HG03025 (cell line): Measurements from ENCODE around the gene TRIM27.
"Not testable (repeated sequence)": the region's sequence is repeated elsewhere in the genome, so short reads cannot be mapped to it uniquely, and the experiment has no call there.

ENCODE experiments used
- ATAC-seq: cut with Tn5 transposase; IDR thresholded peaks from one replicate; pipeline ENCODE4 v1.9.1; 2021; ENCODE audit warnings: mild to moderate bottlenecking, moderate library complexity; ENCODE audit not compliant: unreplicated experiment, low FRiP score

TRIM27 gene

GRCh38 chr6:28900577-28901256 is 23.1 kb downstream of the TRIM27 start:
- ATAC-seq = no peak

GRCh38 chr6:28898710-28898965 is 25.1 kb downstream of the TRIM27 start:
- no peak for ATAC-seq

- no peak for ATAC-seq
Measured at GRCh38 chr6:28897369-28897745, 26.4 kb downstream of the TRIM27 start.

GRCh38 chr6:28896505-28897368 is 27.0 kb downstream of the TRIM27 start:
- peak; percentile 3 for ATAC-seq

- peak; percentile 62 for ATAC-seq
Measured at GRCh38 chr6:28895131-28895812, 28.5 kb downstream of the TRIM27 start.

GRCh38 chr6:28893172-28893799 is 30.5 kb downstream of the TRIM27 start:
- ATAC-seq = no peak

- no peak for ATAC-seq
Measured at GRCh38 chr6:28892525-28892924, 31.3 kb downstream of the TRIM27 start.

DNA sequence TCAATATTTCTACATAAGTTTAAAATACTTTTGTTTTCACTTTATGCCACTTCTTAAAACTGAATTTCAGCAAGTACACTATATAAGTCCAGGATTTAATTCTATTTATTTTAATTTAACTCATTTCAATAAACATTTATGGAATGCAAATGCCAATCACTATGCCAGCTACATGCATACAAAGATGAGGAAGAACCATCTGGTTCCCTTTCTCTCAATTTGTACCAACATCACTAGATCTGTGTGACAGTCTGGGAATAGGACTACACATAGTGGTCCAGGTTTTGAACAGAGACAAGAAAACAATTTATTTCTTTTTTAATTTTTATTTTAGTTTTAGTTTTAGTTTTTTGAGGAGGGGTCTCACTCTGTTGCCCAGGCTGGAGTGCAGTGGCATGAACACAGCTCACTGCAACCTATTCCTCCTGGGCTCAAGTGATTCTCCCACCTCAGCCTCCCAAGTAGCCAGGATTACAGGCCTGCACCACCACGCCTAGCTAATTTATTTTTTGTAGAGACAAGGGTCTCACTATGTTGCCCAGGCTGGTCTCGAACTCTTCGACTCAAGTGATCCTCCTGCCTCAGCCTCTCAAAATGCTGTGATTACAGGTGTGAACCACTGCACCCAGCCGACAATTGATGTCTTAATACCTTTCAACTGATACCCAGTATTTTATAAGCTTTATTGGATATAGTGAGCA is 35.8 kb downstream of the TRIM27 start:
- no peak for ATAC-seq

GRCh38 chr6:28886079-28886439 is 37.7 kb downstream of the TRIM27 start:
- ATAC-seq = no peak

- no peak for ATAC-seq
Measured at GRCh38 chr6:28884423-28885131, 39.2 kb downstream of the TRIM27 start.

- no peak for ATAC-seq
Measured at GRCh38 chr6:28880894-28881780, 42.6 kb downstream of the TRIM27 start.

DNA sequence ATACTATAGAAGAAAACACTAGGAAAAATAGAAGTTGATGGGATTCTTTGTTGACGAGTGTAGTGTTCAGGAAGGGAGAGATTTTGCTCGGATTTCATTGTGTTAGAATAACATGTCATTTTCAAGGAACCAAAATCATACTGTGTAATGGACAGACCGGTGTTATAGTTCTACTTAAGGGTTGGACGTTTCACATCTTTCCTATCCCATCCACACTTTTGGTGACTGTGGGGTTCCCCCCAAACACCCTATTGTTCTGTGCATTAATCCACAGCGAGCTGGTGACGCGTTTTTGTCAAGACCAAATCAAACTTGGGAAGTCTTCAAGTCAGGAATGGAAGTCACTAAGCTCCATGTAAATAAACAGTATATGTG is 43.3 kb downstream of the TRIM27 start:
- ATAC-seq = no peak

GRCh38 chr6:28876710-28877109 is 47.1 kb downstream of the TRIM27 start:
- no peak for ATAC-seq

DNA sequence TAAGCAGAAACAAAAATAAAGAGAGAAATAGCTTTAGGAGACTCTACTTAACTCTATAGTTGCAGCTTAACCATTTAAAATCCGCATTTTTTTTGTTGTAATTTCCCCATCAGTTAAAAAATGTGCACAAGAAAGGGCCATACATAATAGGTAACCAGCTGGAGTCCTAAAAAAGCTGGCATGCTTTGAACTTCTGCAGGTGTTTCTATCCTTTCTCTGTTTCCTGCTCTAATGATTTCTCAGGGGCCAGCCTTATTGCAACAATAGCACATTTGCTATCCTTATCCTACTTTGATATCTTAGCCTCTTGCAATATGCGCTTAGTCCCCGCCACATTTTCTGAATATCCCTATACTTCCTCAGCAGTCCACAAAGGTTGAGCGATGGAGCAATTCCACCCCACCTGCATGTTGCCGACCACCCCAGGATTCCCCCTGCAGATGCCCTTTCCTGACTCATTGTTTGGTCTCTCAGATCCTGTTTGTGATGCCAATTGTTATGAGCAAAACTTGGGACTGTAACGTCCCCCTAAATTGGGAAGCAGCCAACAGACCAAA is 48.5 kb downstream of the TRIM27 start:
- ATAC-seq = no peak

DNA sequence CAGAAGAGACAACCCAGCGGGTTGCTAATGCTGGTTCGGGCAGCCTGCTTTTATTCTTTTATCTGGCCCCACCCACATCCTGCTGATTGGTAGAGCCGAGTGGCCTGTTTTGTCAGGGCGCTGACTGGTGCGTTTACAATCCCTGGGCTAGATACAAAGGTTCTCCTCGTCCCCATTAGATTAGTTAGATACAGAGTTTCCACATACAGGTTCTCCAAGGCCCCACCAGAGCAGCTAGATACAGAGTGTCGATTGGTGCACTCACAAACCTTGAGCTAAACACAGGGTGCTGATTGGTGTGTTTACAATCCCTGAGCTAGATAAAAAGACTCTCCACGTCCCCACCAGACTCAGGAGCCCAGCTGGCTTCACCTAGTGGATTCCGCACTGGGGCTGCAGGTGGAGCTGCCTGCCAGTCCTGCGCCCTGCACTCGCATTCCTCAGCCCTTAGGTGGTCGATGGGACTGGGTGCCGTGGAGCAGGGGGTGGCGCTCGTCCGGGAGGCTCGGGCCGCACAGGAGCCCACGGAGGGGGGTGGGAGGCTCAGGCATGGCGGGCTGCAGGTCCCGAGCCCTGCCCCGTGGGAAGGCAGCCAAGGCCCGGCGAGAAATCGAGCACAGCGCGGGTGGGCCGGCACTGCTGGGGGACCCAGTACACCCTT is 51.5 kb downstream of the TRIM27 start:
- not testable (repeated sequence) for ATAC-seq

GRCh38 chr6:28871335-28872156 is 52.2 kb downstream of the TRIM27 start:
- ATAC-seq = no peak

DNA sequence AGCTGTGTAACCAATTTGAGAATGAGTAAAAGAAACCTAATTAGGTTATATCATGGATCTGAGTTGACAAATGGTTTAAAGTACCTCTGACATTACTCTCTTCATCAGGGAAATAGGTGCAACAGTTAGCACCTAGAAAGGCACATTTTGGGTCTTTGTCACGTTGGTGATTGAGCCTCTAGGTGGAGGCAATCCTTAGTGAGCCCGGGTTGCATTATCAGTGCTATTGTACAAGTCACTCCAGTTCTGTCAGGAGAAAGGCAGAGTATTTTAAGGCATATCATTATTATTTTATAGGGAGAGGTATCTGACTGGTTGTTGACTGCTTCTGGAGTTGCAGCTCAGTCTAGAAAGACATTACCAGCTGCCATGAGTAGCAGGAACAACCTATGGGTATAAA is 54.9 kb downstream of the TRIM27 start:
- no peak for ATAC-seq

DNA sequence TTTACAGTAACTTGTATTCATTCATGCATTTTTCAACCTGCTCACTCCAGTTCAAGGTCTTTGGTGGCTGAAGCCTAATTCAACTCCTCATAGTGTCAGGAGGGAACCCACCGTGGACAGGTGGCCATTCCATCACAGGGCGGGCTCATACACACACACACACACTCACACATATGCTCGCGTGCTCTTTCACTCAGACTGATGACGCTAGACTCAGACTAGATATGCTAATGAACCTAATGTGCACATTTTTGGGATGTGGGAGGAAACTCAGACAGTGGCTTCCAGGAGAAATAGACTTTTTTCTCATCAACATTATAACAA is 56.7 kb downstream of the TRIM27 start:
- peak; percentile 19 for ATAC-seq
